HEK293T (cell line): Measurements from ENCODE around the gene MGAT5.
"Not testable (repeated sequence)": the region's sequence is repeated elsewhere in the genome, so short reads cannot be mapped to it uniquely, and the experiment has no call there.

Experiments
- CTCF ChIA-PET: fragments of 350-600 bp; formaldehyde crosslinking; extraction: SDS; loops from one replicate; lab custom pipeline; 2021; ENCODE audit warnings: antibody characterized with exemption, inconsistent platforms; lab: Yijun Ruan, JAX
- POLR2A ChIA-PET: fragments of 350-600 bp; formaldehyde crosslinking; extraction: SDS; loops from one replicate; lab custom pipeline; 2020; ENCODE audit warnings: antibody characterized with exemption, inconsistent platforms; lab: Yijun Ruan, JAX
- DNase-seq: peaks from one replicate; pipeline ENCODE4 v3.0.0; 2012; ENCODE audit warnings: mixed read lengths; ENCODE audit errors: extremely low spot score
- ARNT ChIP-seq: fragments of 450-650 bp; IDR thresholded peaks from 2 replicates; pipeline ENCODE4 v1.6.1; 2017; ENCODE audit warnings: mild to moderate bottlenecking
- BHLHE40 ChIP-seq: fragments of 450-650 bp; IDR thresholded peaks from 2 replicates; pipeline ENCODE4 v1.6.1; 2016; ENCODE audit warnings: mild to moderate bottlenecking, moderate library complexity, borderline replicate concordance
- CTBP1 ChIP-seq: fragments of 450-650 bp; IDR thresholded peaks from 2 replicates; pipeline ENCODE4 v1.6.1; 2016; ENCODE audit warnings: borderline replicate concordance
- ELF4 ChIP-seq: fragments of 450-650 bp; IDR thresholded peaks from 2 replicates; pipeline ENCODE4 v1.6.1; 2017; ENCODE audit warnings: antibody characterized with exemption
- FOXA1 ChIP-seq: fragments of 450-650 bp; IDR thresholded peaks from 2 replicates; pipeline ENCODE4 v1.6.1; 2016; ENCODE audit warnings: mild to moderate bottlenecking
- FOXK2 ChIP-seq: fragments of 450-650 bp; IDR thresholded peaks from 2 replicates; pipeline ENCODE4 v1.6.1; 2016; ENCODE audit warnings: mild to moderate bottlenecking
- FOXM1 ChIP-seq: fragments of 450-650 bp; IDR thresholded peaks from 2 replicates; pipeline ENCODE4 v1.6.1; 2017; ENCODE audit warnings: mild to moderate bottlenecking, borderline replicate concordance
- HDGF ChIP-seq: fragments of 450-650 bp; IDR thresholded peaks from 2 replicates; pipeline ENCODE4 v1.6.1; 2017; ENCODE audit warnings: antibody characterized with exemption, borderline replicate concordance
- L3MBTL2 ChIP-seq: fragments of 450-650 bp; conservative IDR thresholded peaks from 2 replicates; pipeline ENCODE4 v1.6.1; 2016; ENCODE audit warnings: mild to moderate bottlenecking
- LEF1 ChIP-seq: fragments of 450-650 bp; IDR thresholded peaks from 2 replicates; pipeline ENCODE4 v1.6.1; 2017; ENCODE audit warnings: mild to moderate bottlenecking, borderline replicate concordance
- NFRKB ChIP-seq: fragments of 450-650 bp; IDR thresholded peaks from 2 replicates; pipeline ENCODE4 v1.6.1; 2016; ENCODE audit warnings: mild to moderate bottlenecking, moderate library complexity
- SP1 ChIP-seq: fragments of 450-650 bp; IDR thresholded peaks from 2 replicates; pipeline ENCODE4 v1.6.1; 2017
- SUZ12 ChIP-seq: fragments of 450-650 bp; IDR thresholded peaks from 2 replicates; pipeline ENCODE4 v1.6.1; 2016; ENCODE audit warnings: mild to moderate bottlenecking
- TARDBP ChIP-seq: fragments of 450-650 bp; IDR thresholded peaks from 2 replicates; pipeline ENCODE4 v1.6.1; 2016
- ZNF384 ChIP-seq: fragments of 450-650 bp; IDR thresholded peaks from 2 replicates; pipeline ENCODE4 v1.6.1; 2016
- TF ChIP-seq, protein P1 (sequence below): fragments of 450-650 bp; IDR thresholded peaks from 2 replicates; pipeline ENCODE4 v1.6.1; 2016

MGAT5 gene

GRCh38 chr2:134292514-134292913 is 38.6 kb downstream of the MGAT5 start:
- ChIA-PET POLR2A (no interaction called here), CTCF (no interaction called here)
- no peak for DNase-seq
- TF ChIP-seq FOXM1 (no peak), CTBP1 (no peak), LEF1 (no peak), SUZ12 (no peak), L3MBTL2 (no peak), ARNT (no peak), ZNF384 (no peak), NFRKB (no peak), FOXA1 (no peak), HDGF (no peak), SP1 (no peak), BHLHE40 (no peak), FOXK2 (no peak), ELF4 (no peak)
- TF ChIP-seq, protein P1, sequence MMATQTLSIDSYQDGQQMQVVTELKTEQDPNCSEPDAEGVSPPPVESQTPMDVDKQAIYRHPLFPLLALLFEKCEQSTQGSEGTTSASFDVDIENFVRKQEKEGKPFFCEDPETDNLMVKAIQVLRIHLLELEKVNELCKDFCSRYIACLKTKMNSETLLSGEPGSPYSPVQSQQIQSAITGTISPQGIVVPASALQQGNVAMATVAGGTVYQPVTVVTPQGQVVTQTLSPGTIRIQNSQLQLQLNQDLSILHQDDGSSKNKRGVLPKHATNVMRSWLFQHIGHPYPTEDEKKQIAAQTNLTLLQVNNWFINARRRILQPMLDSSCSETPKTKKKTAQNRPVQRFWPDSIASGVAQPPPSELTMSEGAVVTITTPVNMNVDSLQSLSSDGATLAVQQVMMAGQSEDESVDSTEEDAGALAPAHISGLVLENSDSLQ: no peak

DNA sequence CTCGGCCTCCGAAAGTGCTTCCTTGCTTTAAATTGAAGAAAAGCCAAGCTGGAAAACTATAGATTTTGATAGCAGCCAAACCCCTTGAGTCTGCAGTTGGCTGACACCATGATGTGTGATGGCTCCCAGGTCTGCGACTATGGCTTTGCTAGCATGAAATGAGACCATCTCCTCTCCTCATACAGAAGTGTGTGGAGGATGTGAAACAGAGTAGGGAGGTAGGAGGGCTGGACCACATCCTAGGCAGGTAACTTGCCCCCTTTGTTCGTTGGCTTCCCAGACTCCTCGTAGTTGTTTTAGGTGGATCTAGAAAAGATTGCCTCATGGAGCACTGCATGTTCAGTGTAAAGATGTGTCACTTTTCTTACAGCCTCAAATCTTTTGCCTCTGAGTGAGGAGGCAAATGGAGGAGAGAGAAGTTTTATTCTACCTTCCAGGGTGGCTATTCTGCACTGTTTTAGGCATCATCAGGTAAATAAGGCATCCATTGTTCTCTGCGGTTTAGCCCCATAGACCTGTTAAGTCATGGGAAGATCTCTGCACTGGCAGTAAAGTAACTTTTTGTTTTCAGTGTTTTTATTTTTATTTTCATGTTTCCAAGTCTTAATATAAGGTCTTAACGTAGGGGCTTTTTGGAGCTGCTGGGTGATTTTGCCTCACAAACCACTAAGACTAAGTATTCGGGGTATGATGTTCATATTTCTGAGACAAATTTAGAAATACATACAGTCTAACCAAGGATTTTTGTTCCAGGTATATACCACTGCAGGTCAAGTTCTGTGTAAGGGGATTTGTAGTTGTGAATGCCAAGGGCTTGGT is 40.1 kb downstream of the MGAT5 start:
- TF ChIP-seq LEF1: no peak
- TF ChIP-seq SUZ12: no peak
- TF ChIP-seq TARDBP: no peak
- no peak for TF ChIP-seq BHLHE40
- TF ChIP-seq, protein P1: no peak
- no peak for TF ChIP-seq FOXM1
- TF ChIP-seq NFRKB: no peak
- no peak for TF ChIP-seq CTBP1
- TF ChIP-seq ZNF384: no peak
- TF ChIP-seq SP1: no peak
- no peak for TF ChIP-seq HDGF
- no peak for TF ChIP-seq FOXK2
- TF ChIP-seq L3MBTL2: no peak
- no peak for TF ChIP-seq FOXA1
- TF ChIP-seq ARNT: no peak
- TF ChIP-seq ELF4: no peak
- ChIA-PET CTCF (interaction anchor here (1.1 kb wide), 1 partner anchor 20 kb away, joined by 3 read pairs; no protein-coding TSS in a partner anchor), POLR2A (no interaction called here)
- DNase-seq: no peak

- CTCF ChIA-PET, DNase-seq, POLR2A ChIA-PET: not testable (repeated sequence)
Observed at GRCh38 chr2:134294598-134294997, 40.7 kb downstream of the MGAT5 start.

DNA sequence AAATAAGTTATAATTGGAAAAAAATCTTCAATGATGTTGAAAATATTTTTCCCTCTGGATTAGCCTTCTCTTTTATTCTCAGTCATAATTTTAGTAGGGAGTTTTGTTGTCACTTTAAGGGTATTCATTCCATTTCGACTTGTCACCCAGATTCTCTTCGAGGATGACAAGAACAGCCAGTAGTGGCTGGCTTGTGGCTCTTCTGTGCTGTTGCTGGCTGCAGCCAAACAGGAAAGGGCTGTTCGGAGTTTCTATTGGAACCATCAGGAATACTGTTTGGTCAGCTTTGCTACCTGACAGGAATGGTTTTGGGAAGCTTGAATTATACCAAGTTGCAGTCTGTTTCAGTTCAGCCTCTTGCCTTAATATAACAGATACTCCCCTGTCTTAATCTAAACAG is 41.6 kb downstream of the MGAT5 start:
- CTCF ChIA-PET: no interaction called here

DNA sequence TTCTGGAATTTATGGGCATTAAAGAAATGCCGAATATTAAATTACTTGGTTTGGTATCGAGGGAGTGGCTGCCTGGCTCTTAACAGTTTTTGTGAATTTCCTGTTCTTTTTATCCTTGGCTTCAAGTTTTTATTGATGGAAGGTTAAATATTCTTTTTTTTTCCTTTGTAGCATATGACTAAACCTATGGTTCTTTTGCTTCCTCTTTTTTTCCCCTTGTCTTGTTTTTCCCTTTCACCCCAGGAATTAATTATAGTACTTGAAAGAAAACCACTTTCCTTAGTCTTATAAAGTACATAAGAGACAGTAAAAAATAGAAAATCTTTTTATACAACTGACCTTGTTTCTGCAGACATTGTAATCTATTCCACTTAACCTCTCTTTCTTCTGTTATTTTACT is 42.4 kb downstream of the MGAT5 start:
- DNase-seq: no peak
- POLR2A ChIA-PET: no interaction called here
- CTCF ChIA-PET: no interaction called here
- TF ChIP-seq, protein P1: no peak
- no peak for TF ChIP-seq SUZ12
- no peak for TF ChIP-seq BHLHE40
- no peak for TF ChIP-seq L3MBTL2
- no peak for TF ChIP-seq FOXK2
- no peak for TF ChIP-seq CTBP1
- TF ChIP-seq NFRKB: no peak
- no peak for TF ChIP-seq FOXM1
- TF ChIP-seq ELF4: no peak
- TF ChIP-seq ARNT: no peak
- no peak for TF ChIP-seq HDGF
- no peak for TF ChIP-seq SP1

More for the DNA sequence above, 41.6 kb downstream of the MGAT5 start:
- POLR2A ChIA-PET: no interaction called here
- no peak for TF ChIP-seq ARNT
- TF ChIP-seq FOXA1: no peak
- no peak for TF ChIP-seq ELF4
- TF ChIP-seq BHLHE40: no peak
- no peak for TF ChIP-seq FOXK2
- TF ChIP-seq ZNF384: no peak
- TF ChIP-seq CTBP1: no peak
- no peak for TF ChIP-seq SP1
- no peak for TF ChIP-seq LEF1
- no peak for TF ChIP-seq HDGF
- no peak for TF ChIP-seq SUZ12
- no peak for TF ChIP-seq NFRKB
- TF ChIP-seq, protein P1: no peak
- no peak for DNase-seq

DNA sequence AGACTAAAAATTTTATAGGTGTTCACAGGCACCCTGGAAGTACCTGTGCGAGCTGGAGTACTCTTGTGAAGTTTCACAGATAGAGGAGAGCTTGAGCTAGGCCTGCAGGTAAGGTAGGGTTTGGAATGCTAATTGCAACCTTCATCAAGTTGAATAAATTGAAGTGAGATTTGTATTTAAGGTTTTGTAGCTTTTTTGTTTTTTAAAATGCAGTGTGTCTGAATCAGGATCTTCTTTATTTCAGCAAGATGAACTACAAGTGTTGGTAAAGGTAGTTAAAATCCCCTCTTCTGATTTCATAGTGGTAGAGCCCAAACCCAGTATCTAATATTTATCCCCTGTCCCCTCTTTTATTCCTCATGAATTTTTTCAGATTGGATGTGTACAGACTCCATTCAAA is 45.5 kb downstream of the MGAT5 start:
- DNase-seq: no peak
- ChIA-PET POLR2A (no interaction called here), CTCF (no interaction called here)
- TF ChIP-seq FOXM1 (no peak), ARNT (no peak), HDGF (no peak), LEF1 (no peak), BHLHE40 (no peak), L3MBTL2 (no peak), FOXK2 (no peak), NFRKB (no peak), TARDBP (no peak), ELF4 (no peak), ZNF384 (no peak), CTBP1 (no peak), FOXA1 (no peak)
